ENCODE data around the gene GGCT.

Gene GGCT

DNA sequence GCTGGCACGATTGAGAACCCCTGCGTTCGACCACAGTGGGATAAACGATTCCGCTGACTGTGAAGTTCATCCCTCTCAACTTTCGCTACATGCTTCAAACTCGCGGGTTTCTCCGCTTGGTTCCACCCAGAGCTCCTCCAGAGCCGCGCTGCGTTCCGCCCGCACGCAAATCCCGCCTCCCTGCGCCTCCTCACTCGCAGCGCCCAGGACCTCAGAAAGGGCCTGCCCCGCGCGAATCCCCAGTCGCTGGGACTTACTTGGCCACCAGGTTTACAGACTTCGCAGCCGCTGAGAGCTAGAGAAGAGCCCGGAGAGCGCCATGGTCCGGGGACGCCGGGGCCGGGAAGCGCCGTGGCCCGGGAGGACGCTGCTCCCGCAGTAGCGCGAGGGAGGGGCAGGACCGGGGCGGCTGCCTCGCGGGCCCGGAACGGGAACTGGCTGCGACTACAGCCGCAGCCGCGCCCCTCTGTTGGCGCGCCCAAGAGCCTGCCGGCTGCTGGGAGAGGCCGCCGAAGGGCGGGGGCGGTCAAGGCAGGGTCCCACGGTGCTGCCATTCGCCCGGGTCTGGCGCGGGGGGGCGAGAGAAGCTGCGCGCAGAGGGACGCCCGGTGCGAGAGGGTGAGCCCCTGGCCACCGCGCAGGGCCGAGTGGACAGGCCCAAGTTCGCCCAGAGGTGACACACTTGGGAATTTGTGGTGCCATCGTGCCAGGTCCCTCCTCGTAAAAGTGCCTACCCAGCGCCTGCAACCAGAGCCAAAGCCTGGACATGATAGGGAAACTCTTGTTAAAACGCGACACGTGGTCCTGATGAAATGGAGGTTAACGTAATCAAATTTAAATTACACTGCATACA lies 26.1 kb downstream of the GGCT start, which contains the start of gene NOD1:
Gene NOD1 (minus strand): TSS at position 436 of the 853 bp plus-strand sequence. CDS start 21,863 bp downstream, outside the sequence.
- DNase-seq (ENCODE audit: low spot score), result peak; percentile 51

DNA sequence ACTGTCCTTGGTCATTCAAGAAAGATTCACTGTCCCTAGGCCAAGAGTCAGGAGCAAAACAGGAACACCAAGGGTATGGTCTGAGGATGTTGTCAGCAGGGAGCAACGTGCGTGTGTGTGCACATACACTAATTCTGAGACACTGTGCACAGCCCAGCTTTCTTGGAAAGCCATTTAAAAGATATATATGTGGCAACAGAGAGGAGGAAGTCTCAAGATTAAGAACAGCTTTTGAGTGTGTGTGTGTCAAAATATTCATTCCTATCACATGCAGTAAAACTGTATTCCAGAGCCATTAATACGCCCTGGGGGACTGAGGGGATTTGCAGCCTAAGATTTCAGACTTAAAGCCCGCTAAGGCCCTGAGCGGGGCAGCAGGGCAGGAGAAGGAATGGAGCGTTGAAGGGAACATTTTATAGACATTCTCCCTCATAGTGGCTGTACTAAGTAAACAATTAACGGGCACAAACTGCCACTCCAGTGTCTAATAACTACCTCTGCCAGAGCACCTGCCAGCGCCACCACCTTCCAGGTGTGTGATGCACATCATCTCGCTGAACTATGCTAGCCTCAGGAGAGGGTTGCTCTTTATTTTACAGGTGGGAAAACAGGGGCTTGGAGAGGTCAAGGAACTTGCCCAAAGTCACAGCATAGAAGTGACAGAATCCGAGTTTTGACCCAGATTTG lies 28.0 kb downstream of the GGCT start:
- DNase-seq (ENCODE audit: low spot score), result no peak

DNA sequence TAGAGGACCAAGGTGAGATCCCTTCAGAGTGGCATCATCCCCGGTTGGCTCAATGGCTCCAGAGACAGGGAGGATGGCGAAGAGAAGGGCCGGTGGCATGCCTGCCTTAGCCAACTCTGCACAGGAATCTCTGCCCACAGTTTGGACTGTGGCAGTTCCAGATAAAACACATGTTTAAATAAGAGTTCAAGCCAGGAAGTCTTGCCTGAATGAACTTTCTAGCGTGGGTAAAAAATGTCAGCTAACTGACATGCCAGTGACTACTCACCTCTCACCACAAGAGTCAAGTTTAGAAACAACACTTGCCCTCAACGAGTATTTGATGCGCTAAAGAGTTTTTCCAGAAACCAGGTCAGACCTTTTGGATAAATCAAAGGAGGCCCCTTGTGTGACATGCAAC lies 29.0 kb downstream of the GGCT start:
- no peak for DNase-seq (ENCODE audit: low spot score)

DNA sequence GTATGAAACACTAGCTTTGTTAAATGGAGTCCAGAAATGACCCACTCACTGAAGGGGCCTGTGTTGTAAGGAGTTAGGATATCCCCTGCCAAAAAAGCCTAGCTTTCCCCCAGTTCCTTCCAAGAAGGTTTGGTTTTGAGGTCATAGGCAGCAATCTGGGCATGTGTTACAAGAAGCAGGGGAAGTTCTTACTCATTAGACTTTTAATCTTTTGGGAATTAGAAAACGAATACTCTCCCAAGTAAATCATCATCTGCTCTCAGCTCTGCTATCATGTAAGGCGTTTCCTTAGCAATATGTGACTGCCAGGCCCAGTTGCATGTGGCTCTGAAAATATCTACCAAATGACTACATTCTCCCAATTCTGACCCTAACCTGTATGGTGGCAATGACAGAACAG lies 29.7 kb downstream of the GGCT start:
- DNase-seq (ENCODE audit: low spot score), result no peak

DNA sequence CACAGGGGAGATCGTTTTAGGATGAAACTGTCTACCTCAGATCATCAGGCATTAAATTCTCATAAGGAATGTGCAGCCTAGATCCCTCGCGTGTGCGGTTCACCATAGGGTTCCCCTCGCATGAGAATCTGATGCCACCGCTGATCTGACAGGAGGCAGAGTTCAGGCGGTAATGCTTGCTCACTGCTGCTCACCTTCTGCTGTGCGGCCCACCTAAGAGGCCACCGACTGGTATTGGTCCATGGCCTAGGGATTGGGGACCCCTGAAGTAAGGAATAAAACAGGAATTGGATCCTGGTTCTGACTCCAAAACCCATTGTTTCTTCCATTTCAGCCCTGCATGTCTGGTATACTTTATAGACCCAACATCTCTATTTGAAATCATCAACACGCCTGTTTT lies 30.1 kb downstream of the GGCT start:
- DNase-seq (ENCODE audit: low spot score), result no peak

DNA sequence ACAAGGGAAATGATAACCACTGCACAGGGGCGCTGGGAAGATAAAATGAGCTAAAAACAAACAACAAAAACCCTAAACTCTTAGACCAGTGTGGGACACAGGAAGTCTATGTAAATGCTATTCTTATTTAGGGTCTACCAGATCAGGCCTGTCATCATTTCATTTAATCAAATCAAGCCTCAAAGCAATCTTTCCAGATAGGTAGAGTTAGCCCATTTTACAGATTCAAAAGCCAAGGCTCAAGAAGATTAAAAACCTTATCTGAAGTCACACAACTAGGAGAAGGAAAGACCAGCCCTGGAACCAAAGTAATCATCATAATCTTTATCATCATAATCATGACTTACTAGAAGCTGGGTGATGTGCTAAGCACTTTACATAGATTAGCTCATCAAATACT lies 30.7 kb downstream of the GGCT start:
- no peak for DNase-seq (ENCODE audit: low spot score)

DNA sequence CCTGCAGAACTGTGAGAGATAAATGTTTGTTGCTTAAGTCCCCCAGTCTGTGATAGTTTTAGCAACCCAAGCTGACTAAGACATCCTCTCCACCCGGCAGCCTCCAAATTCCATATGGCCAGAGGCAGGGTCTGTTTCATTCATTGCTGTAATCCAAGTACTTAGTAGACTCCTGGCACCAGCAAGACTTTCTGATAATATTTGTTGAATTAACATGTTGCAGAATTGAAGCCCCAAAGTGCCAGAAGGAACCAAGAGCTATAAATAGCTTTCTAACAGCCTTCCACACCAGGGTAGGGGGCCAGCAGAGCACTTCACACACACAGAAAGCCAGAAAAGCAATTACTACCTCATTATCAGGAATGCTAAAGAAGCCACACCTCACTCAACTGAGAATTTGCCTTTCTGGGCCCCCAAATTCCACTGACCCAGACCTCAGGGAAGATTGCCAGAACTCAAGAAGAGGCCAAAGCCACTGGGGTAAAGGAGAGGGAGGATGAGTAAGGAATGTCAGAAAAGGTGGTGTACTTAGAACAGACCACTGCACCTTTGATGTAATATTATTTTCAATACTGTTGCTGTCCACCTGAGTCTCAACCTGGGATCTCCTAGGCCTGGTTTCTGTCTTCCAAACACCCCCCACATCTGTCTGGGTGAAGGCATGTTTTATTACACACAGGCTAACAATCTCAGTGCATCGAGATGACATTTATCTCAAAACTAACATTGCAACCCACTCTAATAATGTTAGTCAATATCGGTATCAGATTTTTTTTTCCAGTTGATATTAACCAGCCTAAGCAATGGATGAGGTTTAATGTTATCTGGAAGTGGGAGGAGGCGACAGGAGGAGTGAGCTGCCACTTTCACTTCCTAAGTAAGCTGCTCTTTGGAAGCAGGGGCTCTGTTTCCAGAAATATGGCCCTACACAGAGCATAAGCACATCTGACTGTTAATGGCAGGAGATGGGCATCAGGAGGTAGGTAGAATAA lies 31.5 kb downstream of the GGCT start:
- DNase-seq (ENCODE audit: low spot score), result no peak

DNA sequence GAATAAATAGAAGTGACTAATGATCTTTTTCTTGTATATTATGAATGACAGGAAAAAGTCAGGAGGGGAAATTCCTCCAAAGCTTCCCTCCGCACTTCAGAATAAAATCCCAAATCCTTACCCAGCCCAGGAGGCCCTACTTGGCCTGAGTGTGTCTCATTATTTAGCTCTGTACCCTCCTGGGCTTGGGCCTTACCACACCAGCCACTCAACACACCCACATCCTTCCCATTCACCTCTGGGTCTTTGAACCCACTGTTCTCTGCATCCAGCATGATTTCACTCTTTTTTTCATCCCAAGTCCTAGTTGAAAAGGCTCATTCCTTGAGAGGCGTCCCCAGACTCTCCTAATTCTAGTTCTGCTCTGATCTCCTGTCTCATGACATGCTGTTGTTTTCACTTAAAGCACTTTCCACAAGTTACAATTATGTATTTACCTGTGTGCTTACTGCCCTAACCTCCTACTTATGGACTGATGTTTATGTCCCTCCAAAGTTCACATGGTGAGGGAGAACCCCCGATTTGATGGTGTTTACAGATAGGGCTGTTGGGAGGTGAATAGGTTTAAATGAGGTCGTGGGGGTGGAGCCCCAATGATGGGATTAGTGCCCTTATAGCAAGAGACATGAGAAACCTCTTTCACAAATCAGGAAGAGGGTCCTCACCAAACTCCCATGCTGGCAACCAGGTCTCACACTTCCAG lies 32.4 kb downstream of the GGCT start:
- no peak for DNase-seq (ENCODE audit: low spot score)

DNA sequence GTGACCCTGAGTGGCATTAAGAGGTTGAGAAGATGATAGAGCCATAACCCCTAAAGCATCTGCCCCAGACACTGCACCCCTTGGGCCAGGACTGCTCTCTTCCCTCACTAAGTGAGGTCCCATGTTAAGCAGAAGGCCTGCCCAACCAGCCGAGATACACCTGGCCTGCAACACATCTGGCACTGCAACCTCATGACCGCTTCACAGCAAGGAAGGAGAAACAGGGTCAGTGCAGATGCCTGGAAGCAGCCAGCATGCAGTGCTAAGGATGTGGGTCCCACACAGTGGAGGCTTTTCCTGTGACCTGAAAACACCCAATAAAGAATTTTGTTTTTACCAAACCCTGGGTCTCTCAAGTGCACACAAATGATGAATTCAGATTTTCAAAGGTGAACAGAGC lies 33.4 kb downstream of the GGCT start:
- DNase-seq (ENCODE audit: low spot score), result no peak

DNA sequence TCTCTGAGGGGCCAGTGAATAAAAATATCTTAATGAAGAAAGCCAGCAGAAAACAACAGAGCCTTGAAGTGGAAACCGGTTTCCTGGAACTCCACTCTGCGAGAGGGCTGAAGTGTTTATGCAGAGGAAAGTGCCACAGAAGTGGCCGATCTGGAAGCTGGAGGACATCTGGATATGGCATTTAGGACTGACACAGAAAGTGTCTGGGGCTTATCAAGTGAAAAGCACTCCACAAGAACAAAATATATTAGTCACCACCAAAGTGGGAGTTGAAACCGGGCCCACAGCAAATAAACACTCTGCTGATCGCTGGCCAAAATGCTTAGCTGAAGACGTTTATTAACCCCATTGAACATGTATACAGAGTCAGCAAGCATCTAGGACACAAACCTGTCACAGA lies 33.9 kb downstream of the GGCT start:
- peak; percentile 12 for DNase-seq (ENCODE audit: low spot score)

DNA sequence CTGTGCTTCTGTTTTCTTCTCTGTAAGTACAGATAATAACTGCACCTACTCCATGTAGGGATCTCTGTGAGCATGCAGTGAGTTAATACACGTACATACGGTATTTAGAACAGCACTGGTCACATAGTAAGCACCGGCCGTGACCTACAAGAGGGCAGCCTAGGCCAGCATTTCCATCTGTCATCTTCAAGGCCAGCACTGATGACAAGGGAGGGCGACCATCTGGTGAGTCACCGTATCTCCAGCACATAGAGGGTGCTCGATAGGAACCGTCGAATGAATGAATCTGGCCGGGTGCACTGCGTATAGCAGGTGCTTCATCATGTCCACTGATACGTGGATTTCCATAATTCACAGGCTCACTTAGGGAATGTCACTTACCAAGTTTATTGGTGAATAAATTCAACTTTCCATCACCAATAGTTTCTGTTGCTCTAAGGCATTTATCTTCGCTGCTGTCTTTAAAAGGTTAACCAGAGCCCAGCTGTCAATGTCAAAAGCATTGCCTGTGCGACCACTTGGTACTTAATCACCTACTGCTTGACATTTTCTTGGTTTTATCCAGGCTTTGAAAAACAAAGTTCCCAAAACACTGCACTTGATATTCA lies 34.4 kb downstream of the GGCT start:
- DNase-seq (ENCODE audit: low spot score), result no peak

DNA sequence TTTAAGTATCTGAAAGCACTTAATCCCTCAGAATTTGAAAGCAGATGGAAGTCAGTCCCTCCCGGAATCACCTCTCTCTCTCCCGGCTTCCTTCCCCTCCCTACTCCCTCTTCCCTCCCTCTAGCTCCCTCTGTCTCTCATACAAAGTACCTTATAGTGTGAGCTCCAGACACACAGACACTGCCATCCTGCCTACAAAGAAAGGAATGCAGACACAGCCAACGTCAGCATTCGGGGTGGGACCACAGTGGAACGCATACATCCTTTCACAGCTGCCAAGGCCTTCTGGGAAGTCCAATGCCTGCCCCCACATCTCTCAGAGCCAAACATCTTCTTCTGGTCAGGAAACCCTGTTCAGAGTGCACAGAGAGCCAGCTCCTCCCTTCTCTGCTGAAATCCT lies 35.3 kb downstream of the GGCT start:
- DNase-seq (ENCODE audit: low spot score), result no peak

DNA sequence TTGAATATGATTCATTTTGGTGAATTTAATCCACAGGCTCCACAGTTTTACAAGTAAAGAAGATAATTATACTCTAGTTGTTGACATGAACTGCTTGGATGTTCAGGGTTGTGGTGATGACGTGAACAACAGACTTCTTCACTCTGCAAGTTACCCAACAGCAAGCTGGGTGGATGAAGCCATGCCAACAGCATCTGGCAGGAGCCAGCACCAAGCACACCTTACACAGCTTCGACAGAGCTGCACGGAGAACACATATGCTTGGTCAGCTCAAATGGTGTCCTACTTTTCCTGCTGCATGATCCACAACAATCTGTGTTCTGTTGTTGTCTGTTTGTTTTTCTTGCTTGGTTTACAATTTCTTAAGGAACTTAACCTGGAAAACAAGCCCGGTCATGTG lies 35.8 kb downstream of the GGCT start:
- DNase-seq (ENCODE audit: low spot score), result no peak

DNA sequence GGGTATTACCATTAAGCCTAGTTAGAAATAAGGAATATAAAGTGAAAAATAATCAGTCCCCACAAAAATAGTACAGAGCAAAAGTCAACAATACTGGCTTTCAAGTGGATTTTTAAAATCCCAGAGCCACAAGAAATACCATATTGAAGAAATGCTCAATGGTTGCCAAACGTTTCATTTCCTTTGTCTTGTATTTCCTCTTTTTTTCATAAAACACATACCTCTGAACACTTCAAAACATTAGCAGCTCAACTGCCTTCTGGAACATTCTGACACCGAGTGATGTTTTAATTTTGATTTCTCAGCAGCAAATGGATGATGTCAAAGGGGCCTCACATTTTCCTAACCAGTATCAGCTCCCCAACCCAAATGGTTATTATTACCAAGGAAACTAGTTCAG lies 36.6 kb downstream of the GGCT start:
- no peak for DNase-seq (ENCODE audit: low spot score)

DNA sequence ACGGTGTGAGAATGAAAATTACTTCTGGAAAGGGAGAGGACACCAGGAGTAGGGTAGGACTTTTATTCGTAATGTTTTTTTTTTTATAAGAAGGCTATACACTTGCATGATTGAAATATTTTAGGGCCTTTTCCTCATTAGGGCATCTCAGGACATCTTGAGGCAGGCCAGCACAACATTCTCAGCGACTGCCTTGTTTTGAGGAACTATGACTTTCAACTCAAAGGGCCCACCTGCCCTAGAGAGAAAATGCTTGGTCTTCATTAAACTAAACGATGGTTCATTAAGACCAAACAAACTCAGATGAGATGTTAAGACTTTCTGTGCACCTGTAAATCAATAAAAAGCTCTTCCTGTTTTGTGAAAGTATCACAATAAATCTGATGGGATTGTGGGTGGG lies 37.4 kb downstream of the GGCT start:
- DNase-seq (ENCODE audit: low spot score), result no peak

DNA sequence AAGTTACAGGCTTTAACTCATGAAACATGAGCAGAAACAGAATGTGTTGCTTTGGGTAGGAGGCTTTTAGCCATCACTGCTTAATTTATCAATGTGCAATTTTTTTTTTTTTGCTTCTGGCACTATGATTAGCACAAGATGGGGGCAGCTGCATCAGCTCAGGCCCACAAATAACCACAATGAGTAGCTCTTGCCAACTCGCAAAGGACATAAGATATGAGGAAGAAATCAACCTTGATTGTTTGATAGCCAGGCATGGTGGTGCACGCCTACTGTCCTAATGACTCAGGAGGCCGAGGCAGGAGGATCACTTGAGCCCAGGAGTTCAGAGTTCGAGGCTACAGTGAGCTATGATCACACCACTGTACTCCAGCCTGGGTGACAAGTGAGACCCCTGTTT lies 38.4 kb downstream of the GGCT start:
- DNase-seq (ENCODE audit: low spot score), result no peak

DNA sequence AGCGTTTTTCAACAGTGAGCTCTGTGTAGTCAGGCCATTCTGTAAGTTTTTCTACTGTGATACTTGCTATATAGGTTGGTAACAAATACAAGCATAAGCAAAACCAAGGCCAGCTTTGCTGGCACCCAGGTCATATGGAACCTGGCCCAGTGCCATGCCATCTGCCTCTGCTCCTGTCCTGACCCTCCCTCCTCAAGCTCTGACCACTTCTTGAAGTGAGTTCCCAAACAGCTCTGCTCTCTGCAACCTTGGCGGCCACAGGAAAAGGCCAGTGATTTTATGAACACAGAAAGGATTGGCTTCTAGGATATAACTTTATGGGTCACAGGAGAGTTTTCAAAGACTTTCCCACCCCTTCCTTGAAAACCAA lies 38.8 kb downstream of the GGCT start:
- DNase-seq (ENCODE audit: low spot score), result no peak

DNA sequence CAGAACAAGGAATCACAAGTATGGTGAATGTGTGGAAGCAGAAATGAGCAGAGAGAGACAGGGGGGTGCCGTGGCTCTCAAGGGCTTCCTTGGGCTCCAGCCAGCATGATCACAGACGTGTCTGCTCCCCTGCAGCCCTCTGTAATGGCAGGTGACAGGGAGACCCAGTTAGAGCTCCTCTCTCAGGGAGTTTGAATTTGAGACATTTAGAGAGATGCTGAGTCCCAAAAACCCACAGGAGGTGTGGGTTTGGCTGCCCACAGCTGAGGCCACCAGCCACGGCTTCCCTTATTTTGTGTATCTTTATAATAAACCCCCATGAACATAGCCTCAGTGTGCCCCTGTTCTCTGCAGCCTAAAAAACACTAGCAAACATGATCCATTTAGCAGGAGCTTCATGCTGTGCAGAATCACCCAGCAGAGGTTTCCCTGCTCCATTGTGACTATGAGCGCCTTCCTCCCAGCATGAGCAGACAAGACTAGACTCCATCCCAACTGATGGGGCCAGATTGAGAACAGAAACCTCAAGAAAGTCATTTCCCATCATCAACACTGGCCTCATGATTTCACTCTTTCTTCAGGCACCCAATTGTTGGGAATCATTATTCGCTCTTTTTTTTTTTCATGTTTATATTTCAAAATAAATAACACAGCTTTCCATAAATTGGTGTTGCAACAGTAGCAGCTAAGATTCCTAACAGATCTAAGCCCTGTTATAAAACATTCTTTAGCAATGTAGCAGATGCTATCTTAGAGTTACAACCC lies 39.4 kb downstream of the GGCT start:
- no peak for DNase-seq (ENCODE audit: low spot score)

DNA sequence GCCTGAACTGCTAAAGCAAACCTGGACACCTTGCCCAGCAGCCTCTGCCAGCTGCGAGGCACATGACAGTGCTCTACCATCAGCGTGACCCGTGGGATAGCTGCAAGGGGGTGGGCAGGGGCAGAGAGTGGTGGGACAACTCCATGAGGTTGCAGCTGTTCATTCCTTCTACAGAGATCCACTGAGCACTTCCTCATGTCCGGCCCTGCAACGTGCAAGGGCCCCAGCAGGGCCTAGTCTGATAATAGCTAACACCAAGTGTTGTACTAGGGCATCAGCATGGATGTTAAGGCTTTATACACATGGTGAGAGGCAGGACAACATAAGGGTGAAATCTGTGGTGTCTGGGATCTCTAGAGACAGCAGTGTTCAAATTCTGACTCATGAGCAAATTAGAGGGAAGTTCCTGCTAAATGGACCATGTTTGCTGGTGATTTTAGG lies 40.4 kb downstream of the GGCT start:
- no peak for DNase-seq (ENCODE audit: low spot score)

DNA sequence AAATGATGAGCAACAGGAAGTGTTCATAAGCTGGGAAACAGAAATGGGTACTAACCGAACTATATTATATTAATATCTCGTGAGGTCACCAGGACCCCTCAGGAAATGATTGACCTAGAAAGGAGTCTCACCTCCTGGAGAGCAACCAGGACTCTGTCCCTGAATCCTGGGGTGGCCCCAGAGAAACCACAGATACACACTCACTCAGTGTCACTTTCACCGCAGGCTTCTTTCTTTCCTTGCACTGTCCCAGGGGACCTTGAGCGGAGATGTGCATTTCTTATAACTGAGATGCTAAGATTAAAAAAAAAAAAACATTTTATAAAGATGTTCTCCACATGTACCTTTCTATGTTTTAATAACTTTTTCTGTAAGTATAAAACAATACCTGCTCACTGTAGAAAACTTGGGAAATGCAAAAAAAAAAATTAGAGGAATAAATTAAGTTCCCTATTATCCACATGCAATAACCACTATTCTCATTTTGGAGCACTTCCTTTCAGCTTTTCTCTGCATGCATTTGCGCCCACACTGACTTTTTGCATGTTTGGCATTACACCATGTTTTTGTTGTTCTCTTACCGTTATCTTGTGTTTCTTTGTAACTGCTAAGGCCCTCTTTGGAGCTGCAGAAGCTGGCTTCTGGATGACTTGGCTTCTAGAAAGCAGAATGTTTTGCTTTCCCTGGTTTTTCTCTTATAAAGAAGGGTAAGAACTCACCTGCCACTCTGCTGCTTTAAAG lies 41.1 kb downstream of the GGCT start:
- DNase-seq (ENCODE audit: low spot score), result no peak

All from hematopoietic multipotent progenitor cell treated with erythropoietin and hydrocortisone succinate and interleukin-3 and kit ligand, for 17 days (in vitro differentiated cells).